ENCODE results near the gene FNIP2. TPM values are rescaled to one million over a fixed set of nuclear protein-coding genes. Genes with fewer than 3 reads are reported as not detected.

FNIP2 gene
- total and polyA plus RNA-seq, 2 donors (not counting 1 experiment from before 2014, with no cell fraction given), result 16.9 to 36.8 TPM

DNA sequence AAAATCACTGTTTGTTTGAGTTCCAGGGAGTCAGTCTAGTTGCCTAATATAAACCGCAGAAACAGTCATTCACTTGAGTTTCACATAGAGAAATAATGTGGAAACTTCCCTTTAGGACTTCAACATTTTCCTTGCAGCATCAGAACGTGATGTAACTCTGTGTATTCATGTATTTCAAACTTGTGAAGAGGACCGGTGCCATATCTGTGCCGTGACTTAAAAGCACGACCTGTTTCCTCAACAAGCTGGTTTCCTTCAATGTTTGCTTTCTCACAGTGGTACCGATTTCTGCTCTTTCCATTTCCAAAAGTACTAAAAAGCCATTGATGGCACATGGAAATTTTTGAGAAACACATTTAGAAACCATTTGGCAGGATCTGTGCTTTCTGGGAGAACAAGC is 167.4 kb downstream of the FNIP2 start:
- H3K36me3 ChIP-seq (ENCODE audit: control insufficient read depth, insufficient read depth, low read length), result no peaks in the 10 kb centered on the region
- H3K27ac ChIP-seq (ENCODE audit: insufficient read depth, low read length), result no peak overlapping the region
- H3K9me3 ChIP-seq (ENCODE audit: control insufficient read depth, insufficient read depth, low read depth, low read length), result no peaks in the 10 kb centered on the region
- no peak overlapping the region for H3K9ac ChIP-seq (ENCODE audit: insufficient read depth, low read length)
- H2AFZ ChIP-seq (ENCODE audit: low read length), result peak overlapping the region; percentile 63
- H4K20me1 ChIP-seq (ENCODE audit: control insufficient read depth, extremely low read depth, insufficient read depth, low read length), result no peaks in the 10 kb centered on the region
- H3K4me1 ChIP-seq (ENCODE audit: control insufficient read depth, extremely low read depth, insufficient read depth, low read length), result no peaks in the 10 kb centered on the region
- H3K79me2 ChIP-seq (ENCODE audit: control insufficient read depth, insufficient read depth, low read length), result no peaks in the 10 kb centered on the region
- H3K27me3 ChIP-seq (ENCODE audit: control insufficient read depth, insufficient read depth, low read length), result no peaks in the 10 kb centered on the region
- TF ChIP-seq EZH2 (IDR thresholded peaks at IDR 0.05; ENCODE audit: low read length, missing control alignments), result no peak
- TF ChIP-seq, protein P1, sequence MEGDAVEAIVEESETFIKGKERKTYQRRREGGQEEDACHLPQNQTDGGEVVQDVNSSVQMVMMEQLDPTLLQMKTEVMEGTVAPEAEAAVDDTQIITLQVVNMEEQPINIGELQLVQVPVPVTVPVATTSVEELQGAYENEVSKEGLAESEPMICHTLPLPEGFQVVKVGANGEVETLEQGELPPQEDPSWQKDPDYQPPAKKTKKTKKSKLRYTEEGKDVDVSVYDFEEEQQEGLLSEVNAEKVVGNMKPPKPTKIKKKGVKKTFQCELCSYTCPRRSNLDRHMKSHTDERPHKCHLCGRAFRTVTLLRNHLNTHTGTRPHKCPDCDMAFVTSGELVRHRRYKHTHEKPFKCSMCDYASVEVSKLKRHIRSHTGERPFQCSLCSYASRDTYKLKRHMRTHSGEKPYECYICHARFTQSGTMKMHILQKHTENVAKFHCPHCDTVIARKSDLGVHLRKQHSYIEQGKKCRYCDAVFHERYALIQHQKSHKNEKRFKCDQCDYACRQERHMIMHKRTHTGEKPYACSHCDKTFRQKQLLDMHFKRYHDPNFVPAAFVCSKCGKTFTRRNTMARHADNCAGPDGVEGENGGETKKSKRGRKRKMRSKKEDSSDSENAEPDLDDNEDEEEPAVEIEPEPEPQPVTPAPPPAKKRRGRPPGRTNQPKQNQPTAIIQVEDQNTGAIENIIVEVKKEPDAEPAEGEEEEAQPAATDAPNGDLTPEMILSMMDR (conservative IDR thresholded peaks at IDR 0.05 in 1 of 2, IDR thresholded peaks at IDR 0.05 in 1 of 2; ENCODE audit: low read depth in 1 of 2, low read length in 2 of 2), result no peak
- DNase-seq (ENCODE audit: low read depth in 2 of 2), result peak in 1 of 2 donors; percentile 56
- no peak overlapping the region for H3K4me2 ChIP-seq (ENCODE audit: extremely low read depth, insufficient read depth, low read length)
- H3K4me3 ChIP-seq (replicated peaks in 1 of 4; ENCODE audit: control extremely low read depth in 1 of 4, insufficient read depth in 1 of 4, low read depth in 3 of 4, low read length in 4 of 4), result no peak overlapping the region

DNA sequence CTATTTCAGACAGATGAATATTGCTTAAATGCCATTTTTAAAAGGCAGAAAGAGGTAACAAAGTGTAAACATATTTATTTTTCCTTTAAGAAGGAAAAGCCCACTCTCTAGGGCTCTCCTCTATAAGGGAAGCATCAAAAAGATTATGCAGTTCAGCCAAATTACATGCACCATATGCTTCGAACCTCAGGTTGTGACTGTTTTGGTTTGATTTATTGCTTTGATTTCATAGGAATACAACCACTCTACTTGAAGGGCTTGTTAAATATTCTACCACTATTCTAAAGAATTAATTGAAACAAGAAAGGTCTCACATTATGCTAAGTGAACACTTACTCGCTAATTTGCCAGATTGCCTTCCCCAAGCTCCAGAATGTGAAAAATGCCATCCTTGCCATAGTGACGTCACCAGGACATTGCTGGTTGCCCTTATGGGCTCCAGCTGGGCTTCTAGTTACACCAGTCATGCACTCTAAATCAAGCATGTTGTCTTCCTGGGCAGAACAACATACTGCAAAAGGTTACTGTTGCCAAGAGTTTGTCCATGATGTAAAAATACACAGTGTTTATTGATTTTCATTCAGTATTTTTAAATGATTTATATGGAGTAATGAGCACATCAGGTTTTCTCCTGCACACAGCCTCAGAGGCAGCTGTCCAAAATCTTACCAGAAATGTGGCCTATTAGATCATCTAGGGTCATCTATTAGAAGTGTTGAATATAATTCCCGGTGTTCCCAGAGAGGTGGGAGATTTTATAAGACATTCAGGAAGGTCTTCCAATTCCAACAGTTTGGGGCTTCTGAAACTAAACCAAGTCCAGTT is 169.6 kb downstream of the FNIP2 start:
- H3K27ac ChIP-seq (ENCODE audit: insufficient read depth, low read length), result no peak overlapping the region
- peak; percentile 61 to 69 for DNase-seq (ENCODE audit: low read depth in 2 of 2)

DNA sequence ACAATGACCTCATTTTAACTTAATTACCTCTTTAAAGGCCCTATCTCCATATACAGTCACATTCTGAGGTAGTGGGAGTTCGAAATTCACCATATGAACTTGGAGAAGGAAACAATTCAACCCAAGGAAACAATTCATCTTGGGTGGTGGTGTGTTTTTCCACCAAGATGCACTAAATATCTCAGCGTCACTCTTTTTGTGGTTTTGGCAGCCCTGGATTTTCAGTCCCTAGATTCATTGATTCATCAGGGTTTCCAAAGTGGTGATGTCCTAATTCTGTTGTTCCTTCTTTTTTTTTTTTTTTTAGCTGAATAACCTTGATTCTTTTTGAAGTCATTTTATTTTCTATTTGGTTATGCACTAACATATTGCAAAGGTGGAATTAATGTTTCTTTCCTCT is 171.4 kb downstream of the FNIP2 start:
- Histone ChIP-seq H3K4me3 (replicated peaks in 1 of 4; ENCODE audit: control extremely low read depth in 1 of 4, insufficient read depth in 1 of 4, low read depth in 3 of 4, low read length in 4 of 4) (no peak overlapping the region), H3K4me1 (ENCODE audit: control insufficient read depth, extremely low read depth, insufficient read depth, low read length) (no peaks in the 10 kb centered on the region), H3K9ac (ENCODE audit: insufficient read depth, low read length) (no peak overlapping the region), H3K9me3 (ENCODE audit: control insufficient read depth, insufficient read depth, low read depth, low read length) (no peaks in the 10 kb centered on the region), H4K20me1 (ENCODE audit: control insufficient read depth, extremely low read depth, insufficient read depth, low read length) (no peaks in the 10 kb centered on the region), H3K79me2 (ENCODE audit: control insufficient read depth, insufficient read depth, low read length) (no peaks in the 10 kb centered on the region), H3K27ac (ENCODE audit: insufficient read depth, low read length) (no peak overlapping the region), H3K27me3 (ENCODE audit: control insufficient read depth, insufficient read depth, low read length) (no peaks in the 10 kb centered on the region), H2AFZ (ENCODE audit: low read length) (no peak overlapping the region), H3K4me2 (ENCODE audit: extremely low read depth, insufficient read depth, low read length) (no peak overlapping the region), H3K36me3 (ENCODE audit: control insufficient read depth, insufficient read depth, low read length) (no peaks in the 10 kb centered on the region)
- TF ChIP-seq, protein P1 (conservative IDR thresholded peaks at IDR 0.05 in 1 of 2, IDR thresholded peaks at IDR 0.05 in 1 of 2; ENCODE audit: low read depth in 1 of 2, low read length in 2 of 2), result no peak
- TF ChIP-seq EZH2 (IDR thresholded peaks at IDR 0.05; ENCODE audit: low read length, missing control alignments), result no peak
- peak in 1 of 2 donors; percentile 36 for DNase-seq (ENCODE audit: low read depth in 2 of 2)

More for the DNA sequence above, 169.6 kb downstream of the FNIP2 start:
- Histone ChIP-seq H2AFZ (ENCODE audit: low read length) (no peak overlapping the region), H3K27me3 (ENCODE audit: control insufficient read depth, insufficient read depth, low read length) (no peaks in the 10 kb centered on the region), H3K4me1 (ENCODE audit: control insufficient read depth, extremely low read depth, insufficient read depth, low read length) (no peaks in the 10 kb centered on the region), H3K4me3 (replicated peaks in 1 of 4; ENCODE audit: control extremely low read depth in 1 of 4, insufficient read depth in 1 of 4, low read depth in 3 of 4, low read length in 4 of 4) (no peak overlapping the region), H3K9me3 (ENCODE audit: control insufficient read depth, insufficient read depth, low read depth, low read length) (no peaks in the 10 kb centered on the region), H3K9ac (ENCODE audit: insufficient read depth, low read length) (no peak overlapping the region), H4K20me1 (ENCODE audit: control insufficient read depth, extremely low read depth, insufficient read depth, low read length) (no peaks in the 10 kb centered on the region), H3K4me2 (ENCODE audit: extremely low read depth, insufficient read depth, low read length) (no peak overlapping the region), H3K36me3 (ENCODE audit: control insufficient read depth, insufficient read depth, low read length) (no peaks in the 10 kb centered on the region), H3K79me2 (ENCODE audit: control insufficient read depth, insufficient read depth, low read length) (no peaks in the 10 kb centered on the region)
- no peak for TF ChIP-seq EZH2 (IDR thresholded peaks at IDR 0.05; ENCODE audit: low read length, missing control alignments)
- TF ChIP-seq, protein P1 (conservative IDR thresholded peaks at IDR 0.05 in 1 of 2, IDR thresholded peaks at IDR 0.05 in 1 of 2; ENCODE audit: low read depth in 1 of 2, low read length in 2 of 2), result no peak
